HCT116 (cell line): Measurements from ENCODE around the gene GLCE. TPM values are rescaled to one million over a fixed set of nuclear protein-coding genes. Genes with fewer than 3 reads are reported as not detected.

Experiments used
- ATAC-seq: fragments of 200-7000 bp; cut with Tn5 transposase; 2 replicates; pipeline ENCODE4 v1.9.1; 2020; ENCODE audit warnings: mild to moderate bottlenecking, moderate library complexity
- BruUV-seq: library from RNA; stranded (reverse); fragments of 400-500 nt; replicated peaks from 2 replicates; lab custom pipeline; 2021; lab: Mats Ljungman, UMichigan
- CTCF ChIA-PET: fragments of 300-600 bp; sonication (Branson Sonifier 250); formaldehyde crosslinking; loops from one replicate; lab custom pipeline; 2021; ENCODE audit warnings: antibody characterized with exemption; lab: Charles Lee
- POLR2A ChIA-PET: fragments of 300-600, 350-600 bp; sonication (Branson Sonifier 250); formaldehyde crosslinking; loops from one replicate; lab custom pipeline; 2021; ENCODE audit warnings: antibody characterized with exemption; lab: Charles Lee
- RAD21 ChIA-PET, 2 experiments: fragments of 300-600 bp; sonication (Branson Sonifier 250); formaldehyde crosslinking; loops; one replicate each; lab custom pipeline; 2023; ENCODE audit warnings: low total read pairs in 2 of 2; ENCODE audit not compliant: uncharacterized antibody in 2 of 2, unreplicated experiment in 2 of 2, low non-redundant PET in 1 of 2; lab: Charles Lee
- DNase-seq: peaks from one replicate; pipeline ENCODE4 v3.0.0-alpha.2; 2010; ENCODE audit warnings: low read depth, low spot score
- H2AFZ ChIP-seq: fragments of 200-600 bp; shearing (Covaris generic), sonication (generic); 2 replicates; pipeline ENCODE4 v1.6.1; 2017; ENCODE audit warnings: low read depth, mixed run types, mixed read lengths, antibody characterized with exemption, low read length; ENCODE audit not compliant: poor library complexity, severe bottlenecking
- H3K27ac ChIP-seq: 2 replicates; pipeline ENCODE4 v1.5.1; 2012; ENCODE audit warnings: low read depth, low read length
- H3K27me3 ChIP-seq: fragments of 200-600 bp; sonication (generic); 2 replicates; pipeline ENCODE4 v1.6.1; 2016; ENCODE audit warnings: mixed run types, low read length, mixed read lengths; ENCODE audit not compliant: insufficient read depth
- H3K36me3 ChIP-seq, 2 experiments: fragments of 200-500 bp in 1 of 2; fragments of 200-600 bp in 1 of 2; sonication (Bioruptor generic) in 1 of 2; sonication (generic) in 1 of 2; 2 replicates each; pipeline versions ENCODE4 v1.5.1 to v1.6.1; 2014 to 2016; ENCODE audit warnings: low read length in 2 of 2, inconsistent platforms in 1 of 2, mixed read lengths in 1 of 2, mixed run types in 1 of 2; ENCODE audit not compliant: insufficient read depth in 2 of 2, control insufficient read depth in 1 of 2
- H3K4me1 ChIP-seq, 2 experiments: fragments of 200-600 bp in 1 of 2; sonication (generic) in 1 of 2; 2 replicates each; pipeline versions ENCODE4 v1.5.1 to v1.6.1; 2012 to 2017; ENCODE audit warnings: low read length in 2 of 2, inconsistent platforms in 1 of 2, mild to moderate bottlenecking in 1 of 2, mixed read lengths in 1 of 2, mixed run types in 1 of 2, moderate library complexity in 1 of 2; ENCODE audit not compliant: insufficient read depth in 2 of 2, control insufficient read depth in 1 of 2
- H3K4me2 ChIP-seq: fragments of 200-600 bp; sonication (generic); 2 replicates; pipeline ENCODE4 v1.6.1; 2017; ENCODE audit warnings: mixed run types, low read length, mixed read lengths
- H3K4me3 ChIP-seq, 2 experiments: fragments of 200-600 bp in 1 of 2; sonication (generic) in 1 of 2; replicated peaks in 1 of 2; 2 replicates each; pipeline ENCODE4 v1.5.1; 2011 to 2016; ENCODE audit warnings: low read length in 2 of 2, control low read depth in 1 of 2, low read depth in 1 of 2, mild to moderate bottlenecking in 1 of 2, mixed read lengths in 1 of 2, mixed run types in 1 of 2
- H3K79me2 ChIP-seq: fragments of 200-600 bp; sonication (generic); 2 replicates; pipeline ENCODE4 v1.6.1; 2017; ENCODE audit warnings: mild to moderate bottlenecking, mixed run types, low read length, moderate library complexity, mixed read lengths; ENCODE audit not compliant: insufficient read depth
- H3K9ac ChIP-seq: fragments of 200-600 bp; sonication (generic); 2 replicates; pipeline ENCODE4 v1.6.1; 2016; ENCODE audit warnings: low read length, mixed read lengths
- H3K9me2 ChIP-seq: fragments of 200-600 bp; sonication (generic), shearing (Covaris generic); 2 replicates; pipeline ENCODE4 v1.6.1; 2017; ENCODE audit warnings: mixed run types, mild to moderate bottlenecking, moderate library complexity; ENCODE audit not compliant: insufficient read depth
- H3K9me3 ChIP-seq, 2 experiments: fragments of 200-500 bp in 1 of 2; fragments of 200-600 bp in 1 of 2; sonication (Bioruptor generic) in 1 of 2; sonication (generic) in 1 of 2; 2 replicates each; pipeline ENCODE4 v1.6.1; 2014 to 2017; ENCODE audit warnings: low read length in 2 of 2, mixed read lengths in 2 of 2, inconsistent platforms in 1 of 2, low read depth in 1 of 2, mild to moderate bottlenecking in 1 of 2, mixed run types in 1 of 2, moderate library complexity in 1 of 2; ENCODE audit not compliant: control insufficient read depth in 1 of 2, insufficient read depth in 1 of 2
- H4K20me1 ChIP-seq: fragments of 200-600 bp; sonication (generic), shearing (Covaris generic); 2 replicates; pipeline ENCODE4 v1.6.1; 2017; ENCODE audit warnings: mixed run types, mild to moderate bottlenecking, moderate library complexity; ENCODE audit not compliant: insufficient read depth
- CEBPB ChIP-seq: IDR thresholded peaks from 2 replicates; pipeline ENCODE4 v1.6.1; 2012; ENCODE audit warnings: low read depth
- FOSL1 ChIP-seq: IDR thresholded peaks from 2 replicates; pipeline ENCODE4 v1.6.1; 2012; ENCODE audit warnings: low read depth
- JUND ChIP-seq: IDR thresholded peaks from 2 replicates; pipeline ENCODE4 v1.6.1; 2012
- POLR2A ChIP-seq: IDR thresholded peaks from 2 replicates; pipeline ENCODE4 v1.7.0; 2011; ENCODE audit warnings: borderline replicate concordance; ENCODE audit not compliant: insufficient read depth, insufficient read length; ENCODE audit errors: extremely low read depth
- SRF ChIP-seq: IDR thresholded peaks from 2 replicates; pipeline ENCODE4 v1.6.1; 2012; ENCODE audit warnings: low read depth
- ZFX ChIP-seq: fragments of 450-650 bp; IDR thresholded peaks from 2 replicates; pipeline ENCODE4 v1.6.1; 2017
- ZNF274 ChIP-seq: fragments of 200-500 bp; sonication (Bioruptor generic); IDR thresholded peaks from 2 replicates; pipeline ENCODE4 v1.6.1; 2014; ENCODE audit warnings: mild to moderate bottlenecking, low read depth, low read length, inconsistent platforms
- intact Hi-C: fragments of 100-400 bp; cut with micrococcal nuclease; formaldehyde crosslinking; loops from 2 replicates; pipeline ENCODE4 v1.10.0; 2022
- total RNA-seq: library from RNA; stranded (reverse); gene quantifications from one replicate; pipeline ENCODE4 v1.2.1, GENCODE V29; 2021; ENCODE audit not compliant: unreplicated experiment
- TF ChIP-seq, protein P1 (sequence below), 3 experiments: fragments of 200-600 bp in 1 of 3; sonication (generic) in 1 of 3; IDR thresholded peaks in 2 of 3; conservative IDR thresholded peaks in 1 of 3; 2 replicates each; pipeline ENCODE4 v1.5.1; 2012 to 2017; ENCODE audit warnings: low read depth in 2 of 3, low read length in 2 of 3, antibody characterized with exemption in 1 of 3, borderline replicate concordance in 1 of 3, control low read depth in 1 of 3, mild to moderate bottlenecking in 1 of 3, mixed read lengths in 1 of 3, mixed run types in 1 of 3, moderate library complexity in 1 of 3; ENCODE audit not compliant: insufficient read depth in 1 of 3
- TF ChIP-seq, protein P2 (sequence below): IDR thresholded peaks from 2 replicates; pipeline ENCODE4 v1.6.1; 2012; ENCODE audit warnings: low read depth
- TF ChIP-seq, protein P3 (sequence below): IDR thresholded peaks from 2 replicates; pipeline ENCODE4 v1.6.1; 2012
- TF ChIP-seq, protein P4 (sequence below): IDR thresholded peaks from 2 replicates; pipeline ENCODE4 v1.6.1; 2012

The GLCE gene
- total RNA-seq, 1 experiment from 2014 or later: 22.2 TPM

DNA sequence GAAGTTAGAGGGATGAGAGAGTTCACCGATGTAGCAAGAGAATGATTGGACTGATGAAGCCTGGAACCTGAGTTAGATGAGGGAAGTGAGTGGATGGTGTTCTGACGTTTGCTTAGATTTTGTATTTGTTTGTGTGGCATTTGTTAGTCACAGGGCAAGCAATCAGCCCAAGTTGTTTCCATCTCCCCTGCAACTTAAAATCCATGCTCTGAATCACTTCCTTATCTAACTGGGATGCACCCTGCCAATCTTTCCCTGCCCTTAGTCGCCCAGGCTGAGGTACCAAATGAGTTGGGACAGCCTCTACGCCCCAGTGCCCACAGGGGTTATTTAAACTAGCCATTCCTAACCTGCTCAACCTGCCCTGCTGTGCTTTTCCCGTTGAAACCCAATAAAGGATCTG lies 150.9 kb downstream of the GLCE start:
- Histone ChIP-seq H3K27ac (no peak overlapping the region), H2AFZ (no peak overlapping the region), H3K9ac (no peak overlapping the region), H3K4me1 (peaks cover 0 to 22% of the 10 kb centered on the region in 2 experiments; a peak in 3 of 4 replicates), H3K27me3 (no peaks in the 10 kb centered on the region), H4K20me1 (no peaks in the 10 kb centered on the region), H3K79me2 (peaks cover 38% of the 10 kb centered on the region), H3K4me2 (no peak overlapping the region), H3K9me2 (no peaks in the 10 kb centered on the region), H3K36me3 (peaks cover 0 to 6% of the 10 kb centered on the region in 2 experiments; a peak in 1 of 4 replicates), H3K9me3 (no peaks in the 10 kb centered on the region), H3K4me3 (no peak overlapping the region)
- BruUV-seq: no TSS peak
- DNase-seq: no peak
- ChIA-PET RAD21 (no interaction called here), POLR2A (no interaction called here), CTCF (no interaction called here)
- ATAC-seq: no peak
- TF ChIP-seq ZFX: no peak
- TF ChIP-seq SRF: no peak
- TF ChIP-seq, protein P1, sequence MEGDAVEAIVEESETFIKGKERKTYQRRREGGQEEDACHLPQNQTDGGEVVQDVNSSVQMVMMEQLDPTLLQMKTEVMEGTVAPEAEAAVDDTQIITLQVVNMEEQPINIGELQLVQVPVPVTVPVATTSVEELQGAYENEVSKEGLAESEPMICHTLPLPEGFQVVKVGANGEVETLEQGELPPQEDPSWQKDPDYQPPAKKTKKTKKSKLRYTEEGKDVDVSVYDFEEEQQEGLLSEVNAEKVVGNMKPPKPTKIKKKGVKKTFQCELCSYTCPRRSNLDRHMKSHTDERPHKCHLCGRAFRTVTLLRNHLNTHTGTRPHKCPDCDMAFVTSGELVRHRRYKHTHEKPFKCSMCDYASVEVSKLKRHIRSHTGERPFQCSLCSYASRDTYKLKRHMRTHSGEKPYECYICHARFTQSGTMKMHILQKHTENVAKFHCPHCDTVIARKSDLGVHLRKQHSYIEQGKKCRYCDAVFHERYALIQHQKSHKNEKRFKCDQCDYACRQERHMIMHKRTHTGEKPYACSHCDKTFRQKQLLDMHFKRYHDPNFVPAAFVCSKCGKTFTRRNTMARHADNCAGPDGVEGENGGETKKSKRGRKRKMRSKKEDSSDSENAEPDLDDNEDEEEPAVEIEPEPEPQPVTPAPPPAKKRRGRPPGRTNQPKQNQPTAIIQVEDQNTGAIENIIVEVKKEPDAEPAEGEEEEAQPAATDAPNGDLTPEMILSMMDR (IDR thresholded peaks at IDR 0.05 in 2 of 3, conservative IDR thresholded peaks at IDR 0.05 in 1 of 3; ENCODE audit: borderline replicate concordance in 1 of 3, insufficient read depth in 1 of 3, low read depth in 2 of 3, low read length in 2 of 3): no peak
- TF ChIP-seq JUND: no peak
- TF ChIP-seq, protein P2, sequence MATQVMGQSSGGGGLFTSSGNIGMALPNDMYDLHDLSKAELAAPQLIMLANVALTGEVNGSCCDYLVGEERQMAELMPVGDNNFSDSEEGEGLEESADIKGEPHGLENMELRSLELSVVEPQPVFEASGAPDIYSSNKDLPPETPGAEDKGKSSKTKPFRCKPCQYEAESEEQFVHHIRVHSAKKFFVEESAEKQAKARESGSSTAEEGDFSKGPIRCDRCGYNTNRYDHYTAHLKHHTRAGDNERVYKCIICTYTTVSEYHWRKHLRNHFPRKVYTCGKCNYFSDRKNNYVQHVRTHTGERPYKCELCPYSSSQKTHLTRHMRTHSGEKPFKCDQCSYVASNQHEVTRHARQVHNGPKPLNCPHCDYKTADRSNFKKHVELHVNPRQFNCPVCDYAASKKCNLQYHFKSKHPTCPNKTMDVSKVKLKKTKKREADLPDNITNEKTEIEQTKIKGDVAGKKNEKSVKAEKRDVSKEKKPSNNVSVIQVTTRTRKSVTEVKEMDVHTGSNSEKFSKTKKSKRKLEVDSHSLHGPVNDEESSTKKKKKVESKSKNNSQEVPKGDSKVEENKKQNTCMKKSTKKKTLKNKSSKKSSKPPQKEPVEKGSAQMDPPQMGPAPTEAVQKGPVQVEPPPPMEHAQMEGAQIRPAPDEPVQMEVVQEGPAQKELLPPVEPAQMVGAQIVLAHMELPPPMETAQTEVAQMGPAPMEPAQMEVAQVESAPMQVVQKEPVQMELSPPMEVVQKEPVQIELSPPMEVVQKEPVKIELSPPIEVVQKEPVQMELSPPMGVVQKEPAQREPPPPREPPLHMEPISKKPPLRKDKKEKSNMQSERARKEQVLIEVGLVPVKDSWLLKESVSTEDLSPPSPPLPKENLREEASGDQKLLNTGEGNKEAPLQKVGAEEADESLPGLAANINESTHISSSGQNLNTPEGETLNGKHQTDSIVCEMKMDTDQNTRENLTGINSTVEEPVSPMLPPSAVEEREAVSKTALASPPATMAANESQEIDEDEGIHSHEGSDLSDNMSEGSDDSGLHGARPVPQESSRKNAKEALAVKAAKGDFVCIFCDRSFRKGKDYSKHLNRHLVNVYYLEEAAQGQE: no peak
- no peak for TF ChIP-seq ZNF274
- TF ChIP-seq, protein P3, sequence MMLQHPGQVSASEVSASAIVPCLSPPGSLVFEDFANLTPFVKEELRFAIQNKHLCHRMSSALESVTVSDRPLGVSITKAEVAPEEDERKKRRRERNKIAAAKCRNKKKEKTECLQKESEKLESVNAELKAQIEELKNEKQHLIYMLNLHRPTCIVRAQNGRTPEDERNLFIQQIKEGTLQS: no peak
- TF ChIP-seq, protein P4, sequence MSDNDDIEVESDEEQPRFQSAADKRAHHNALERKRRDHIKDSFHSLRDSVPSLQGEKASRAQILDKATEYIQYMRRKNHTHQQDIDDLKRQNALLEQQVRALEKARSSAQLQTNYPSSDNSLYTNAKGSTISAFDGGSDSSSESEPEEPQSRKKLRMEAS: no peak
- no peak for TF ChIP-seq CEBPB
- TF ChIP-seq FOSL1: no peak
- TF ChIP-seq POLR2A: no peak
- intact Hi-C loops: no loop called here
